Measurements from ENCODE around the gene PRR5L.

PRR5L gene

GRCh38 chr11:36281850-36282249 is 14.2 kb upstream of the PRR5L start:
- no peak for TF ChIP-seq CTCF (IDR thresholded peaks at IDR 0.05; ENCODE audit: low read depth, low read length)
- no peak overlapping the region for H3K27ac ChIP-seq
- 0 out of 2 replicates have a peak, but pooled peaks cover 2% of the 10 kb centered on the region for H3K36me3 ChIP-seq
- H3K4me3 ChIP-seq (ENCODE audit: low read depth, low read length): no peak overlapping the region
- H3K27me3 ChIP-seq (ENCODE audit: insufficient read depth, low read depth, severe bottlenecking): no peaks in the 10 kb centered on the region
- DNase-seq: no peak
- no peaks in the 10 kb centered on the region for H3K9me3 ChIP-seq (ENCODE audit: severe bottlenecking)

DNA sequence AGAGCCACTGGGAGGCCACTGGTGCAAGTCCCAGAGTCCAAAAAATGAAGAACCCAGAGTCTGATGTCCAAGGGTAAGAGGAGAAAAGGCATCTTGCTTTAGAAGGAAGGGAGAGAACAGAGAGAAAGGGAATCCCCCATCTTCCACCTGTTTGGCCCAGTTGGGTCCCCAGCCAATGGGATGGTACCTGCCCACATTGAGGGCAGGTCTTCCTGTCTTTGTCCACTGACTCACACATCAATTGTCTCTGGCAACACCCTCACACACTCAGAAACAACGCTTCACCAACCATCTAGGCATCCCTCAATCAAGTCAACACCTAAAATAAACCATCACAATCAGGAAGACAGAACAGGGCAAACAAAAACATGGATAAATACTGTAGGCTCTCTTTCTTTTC is 13.2 kb upstream of the PRR5L start:
- no peak for TF ChIP-seq CTCF (IDR thresholded peaks at IDR 0.05; ENCODE audit: low read depth, low read length)
- H3K27me3 ChIP-seq (ENCODE audit: insufficient read depth, low read depth, severe bottlenecking): no peaks in the 10 kb centered on the region
- no peak overlapping the region for H3K4me3 ChIP-seq (ENCODE audit: low read depth, low read length)
- no peak for DNase-seq
- H3K36me3 ChIP-seq: 0 out of 2 replicates have a peak, but pooled peaks cover 2% of the 10 kb centered on the region
- no peak overlapping the region for H3K27ac ChIP-seq
- H3K9me3 ChIP-seq (ENCODE audit: severe bottlenecking): no peaks in the 10 kb centered on the region

DNA sequence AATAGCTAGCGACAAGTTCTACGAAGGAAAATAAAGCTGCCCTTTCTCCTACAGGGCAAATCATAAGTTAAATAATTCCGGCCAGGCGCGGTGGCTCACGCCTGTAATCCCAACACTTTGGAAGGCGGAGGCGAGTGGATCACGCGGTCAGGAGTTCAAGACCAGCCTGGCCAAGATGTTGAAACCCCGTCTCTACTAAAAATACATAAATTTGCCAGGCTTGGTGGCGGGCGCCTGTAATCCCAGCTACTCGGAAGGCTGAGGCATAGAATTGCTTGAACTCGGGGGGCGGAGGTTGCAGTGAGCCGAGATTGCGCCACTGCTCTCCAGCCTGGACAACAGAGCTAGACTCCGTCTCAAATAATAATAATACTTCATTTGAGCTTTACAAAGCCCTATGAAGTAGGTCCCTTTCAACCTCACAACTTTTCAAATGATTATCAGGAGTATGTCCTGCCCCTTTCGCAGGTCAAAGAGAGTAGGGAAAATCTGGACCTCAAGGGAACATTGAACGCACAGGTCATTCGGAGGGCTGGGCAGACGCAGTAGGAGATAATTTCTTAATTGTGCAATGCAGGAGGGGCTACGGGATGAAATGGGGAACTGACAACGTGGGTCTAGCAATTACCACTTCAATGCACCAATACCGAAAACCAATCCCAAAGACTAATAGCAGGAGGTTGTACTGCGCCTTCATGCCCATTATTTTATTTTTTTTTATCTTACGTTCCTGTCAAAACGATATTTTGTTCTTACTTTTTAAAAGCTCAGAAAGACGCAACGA is 7.5 kb upstream of the PRR5L start:
- no peak for DNase-seq
- peak overlapping the region; percentile 92 for H3K4me3 ChIP-seq (ENCODE audit: low read depth, low read length)
- no peaks in the 10 kb centered on the region for H3K27me3 ChIP-seq (ENCODE audit: insufficient read depth, low read depth, severe bottlenecking)
- no peaks in the 10 kb centered on the region for H3K9me3 ChIP-seq (ENCODE audit: severe bottlenecking)
- no peaks in the 10 kb centered on the region for H3K36me3 ChIP-seq
- H3K27ac ChIP-seq: peak overlapping the region; percentile 75
- no peak for TF ChIP-seq CTCF (IDR thresholded peaks at IDR 0.05; ENCODE audit: low read depth, low read length)

DNA sequence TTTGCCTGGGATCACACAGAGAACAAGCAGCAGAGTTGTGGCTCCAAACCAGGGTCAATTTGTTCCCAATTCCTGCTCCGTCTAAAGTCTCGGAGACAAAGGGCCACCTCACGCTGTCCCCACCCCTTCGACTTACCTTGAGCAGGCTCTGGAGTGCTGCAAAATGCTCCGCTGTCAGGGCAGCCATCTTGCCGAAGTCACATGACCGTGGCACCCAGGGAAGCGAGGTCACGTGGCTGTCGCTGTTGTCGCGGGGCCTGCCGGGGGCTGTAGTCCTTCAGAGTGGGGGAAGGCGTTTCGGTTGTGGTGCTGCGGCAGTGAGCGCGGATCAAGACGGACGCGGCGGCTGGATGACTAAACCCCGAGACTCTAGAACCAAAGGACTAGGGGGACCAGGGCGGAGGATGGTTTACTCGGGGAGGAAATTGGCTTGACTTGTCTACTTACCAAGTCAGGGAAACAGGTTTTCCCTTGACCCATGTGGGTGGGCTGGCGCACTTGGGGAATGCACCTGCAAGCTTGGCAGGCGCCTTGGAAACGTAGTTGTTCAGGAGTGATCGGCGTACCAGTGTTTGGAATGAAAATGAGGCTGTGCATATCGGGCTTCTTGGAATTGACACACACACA is 6.7 kb upstream of the PRR5L start, which contains the start of gene COMMD9:
TSS of gene COMMD9 (minus strand) at position 199 of the 627 bp plus-strand sequence. CDS start at position 187, 12 bp downstream.
- no peaks in the 10 kb centered on the region for H3K27me3 ChIP-seq (ENCODE audit: insufficient read depth, low read depth, severe bottlenecking)
- H3K27ac ChIP-seq: peak within 1 kb of the TSS; percentile 75
- no peaks in the 10 kb centered on the region for H3K9me3 ChIP-seq (ENCODE audit: severe bottlenecking)
- H3K4me3 ChIP-seq (ENCODE audit: low read depth, low read length): peak within 1 kb of the TSS; percentile 92
- no peak for TF ChIP-seq CTCF (IDR thresholded peaks at IDR 0.05; ENCODE audit: low read depth, low read length)
- no peaks in the 10 kb centered on the region for H3K36me3 ChIP-seq
- DNase-seq: peak; percentile 96

DNA sequence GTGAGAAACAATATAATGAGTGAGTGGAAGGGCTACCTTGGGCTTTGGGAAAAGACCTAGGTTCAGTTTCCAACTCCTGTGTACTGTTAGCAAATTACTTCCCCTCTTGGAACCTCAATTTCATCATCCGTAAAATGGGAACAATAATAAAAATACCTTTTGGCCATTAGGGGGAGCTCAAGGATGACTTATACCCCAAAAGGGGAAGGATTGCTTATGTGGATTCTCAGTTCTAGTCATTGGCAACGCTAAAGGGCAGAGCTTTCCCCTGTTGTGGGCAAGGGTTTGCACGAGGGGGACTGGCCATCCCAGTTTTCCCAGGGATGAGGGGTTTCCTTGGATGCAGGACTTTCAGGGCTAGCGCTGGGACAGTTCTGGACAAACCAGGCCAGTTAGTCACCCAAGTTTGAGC is 3.8 kb upstream of the PRR5L start:
- no peak for DNase-seq

More for the DNA sequence above, 3.8 kb upstream of the PRR5L start:
- TF ChIP-seq CTCF (IDR thresholded peaks at IDR 0.05; ENCODE audit: low read depth, low read length): 0 out of 2 replicates have a peak, but pooled peaks have one; percentile 29
- Histone ChIP-seq H3K27ac (no peak overlapping the region), H3K9me3 (ENCODE audit: severe bottlenecking) (no peaks in the 10 kb centered on the region), H3K4me3 (ENCODE audit: low read depth, low read length) (no peak overlapping the region), H3K36me3 (no peaks in the 10 kb centered on the region), H3K27me3 (ENCODE audit: insufficient read depth, low read depth, severe bottlenecking) (no peaks in the 10 kb centered on the region)

Data from WERI-Rb-1 (cell line).